ENCODE results near the gene ZSCAN31.

The ZSCAN31 gene

DNA sequence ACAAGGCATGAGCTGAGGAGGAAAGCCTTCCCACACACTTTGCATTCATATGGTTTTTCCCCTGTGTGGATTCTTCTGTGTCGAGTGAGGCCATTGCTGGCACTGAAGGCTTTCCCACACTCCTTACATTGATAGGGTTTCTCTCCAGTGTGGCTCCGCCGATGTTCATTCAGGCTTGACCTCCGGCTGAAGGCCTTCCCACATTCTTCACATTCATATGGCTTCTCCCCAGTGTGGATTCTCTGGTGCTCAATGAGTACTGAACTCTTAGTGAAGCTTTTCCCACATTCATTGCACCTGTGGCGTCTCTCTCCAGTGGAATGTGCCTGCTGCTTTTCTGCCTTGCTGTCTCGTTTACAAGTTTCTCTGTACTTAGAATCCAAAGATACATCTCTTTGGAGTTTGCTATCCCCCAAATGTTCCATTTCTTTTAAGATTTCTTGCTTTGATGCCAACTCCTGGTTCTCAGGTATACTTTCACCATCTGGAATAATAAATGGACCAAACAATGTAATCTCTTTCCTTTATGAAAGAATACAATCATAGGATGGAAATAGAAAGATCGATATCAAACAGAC, 9.5 kb downstream of the ZSCAN31 start:
- TF ChIP-seq, protein P1, sequence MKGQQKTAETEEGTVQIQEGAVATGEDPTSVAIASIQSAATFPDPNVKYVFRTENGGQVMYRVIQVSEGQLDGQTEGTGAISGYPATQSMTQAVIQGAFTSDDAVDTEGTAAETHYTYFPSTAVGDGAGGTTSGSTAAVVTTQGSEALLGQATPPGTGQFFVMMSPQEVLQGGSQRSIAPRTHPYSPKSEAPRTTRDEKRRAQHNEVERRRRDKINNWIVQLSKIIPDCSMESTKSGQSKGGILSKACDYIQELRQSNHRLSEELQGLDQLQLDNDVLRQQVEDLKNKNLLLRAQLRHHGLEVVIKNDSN (IDR thresholded peaks at IDR 0.05) = no peak
- TF ChIP-seq TCF12 (IDR thresholded peaks at IDR 0.05; ENCODE audit: low read depth) = no peak

DNA sequence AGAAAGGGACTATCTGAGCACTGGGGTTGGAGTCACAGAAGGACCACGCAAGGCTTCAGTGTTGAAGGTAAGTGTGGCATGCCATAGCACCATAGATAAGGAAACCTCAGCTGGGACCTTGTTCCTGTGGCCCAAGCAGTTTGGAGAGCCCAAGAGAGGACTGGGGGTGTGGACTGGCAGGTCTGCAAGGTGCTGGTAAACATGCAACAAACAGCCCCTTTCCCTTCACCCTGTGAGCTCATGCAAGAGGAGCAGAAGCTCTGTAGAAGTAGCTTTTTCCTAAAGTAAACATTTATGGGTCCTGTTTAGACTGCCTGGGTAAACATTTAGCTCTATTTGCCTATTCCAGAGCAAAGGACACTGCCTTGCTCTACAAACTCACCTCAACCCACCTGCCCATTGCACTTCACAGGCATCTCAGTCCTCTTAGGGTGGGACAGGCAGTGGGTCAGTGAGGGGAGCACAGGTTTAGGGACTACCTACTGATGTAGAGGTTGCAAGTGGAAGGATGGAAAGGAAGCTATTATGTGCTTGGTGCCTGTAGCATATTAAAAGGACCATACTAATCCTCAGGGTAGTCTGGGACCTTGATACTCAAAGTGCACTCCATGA, 12.0 kb downstream of the ZSCAN31 start:
- TF ChIP-seq TCF12 (IDR thresholded peaks at IDR 0.05; ENCODE audit: low read depth) = no peak
- no peak for TF ChIP-seq YY1 (IDR thresholded peaks at IDR 0.05; ENCODE audit: low read depth)
- TF ChIP-seq FOXM1 (IDR thresholded peaks at IDR 0.05; ENCODE audit: borderline replicate concordance, low read depth) = no peak
- TF ChIP-seq, protein P2, sequence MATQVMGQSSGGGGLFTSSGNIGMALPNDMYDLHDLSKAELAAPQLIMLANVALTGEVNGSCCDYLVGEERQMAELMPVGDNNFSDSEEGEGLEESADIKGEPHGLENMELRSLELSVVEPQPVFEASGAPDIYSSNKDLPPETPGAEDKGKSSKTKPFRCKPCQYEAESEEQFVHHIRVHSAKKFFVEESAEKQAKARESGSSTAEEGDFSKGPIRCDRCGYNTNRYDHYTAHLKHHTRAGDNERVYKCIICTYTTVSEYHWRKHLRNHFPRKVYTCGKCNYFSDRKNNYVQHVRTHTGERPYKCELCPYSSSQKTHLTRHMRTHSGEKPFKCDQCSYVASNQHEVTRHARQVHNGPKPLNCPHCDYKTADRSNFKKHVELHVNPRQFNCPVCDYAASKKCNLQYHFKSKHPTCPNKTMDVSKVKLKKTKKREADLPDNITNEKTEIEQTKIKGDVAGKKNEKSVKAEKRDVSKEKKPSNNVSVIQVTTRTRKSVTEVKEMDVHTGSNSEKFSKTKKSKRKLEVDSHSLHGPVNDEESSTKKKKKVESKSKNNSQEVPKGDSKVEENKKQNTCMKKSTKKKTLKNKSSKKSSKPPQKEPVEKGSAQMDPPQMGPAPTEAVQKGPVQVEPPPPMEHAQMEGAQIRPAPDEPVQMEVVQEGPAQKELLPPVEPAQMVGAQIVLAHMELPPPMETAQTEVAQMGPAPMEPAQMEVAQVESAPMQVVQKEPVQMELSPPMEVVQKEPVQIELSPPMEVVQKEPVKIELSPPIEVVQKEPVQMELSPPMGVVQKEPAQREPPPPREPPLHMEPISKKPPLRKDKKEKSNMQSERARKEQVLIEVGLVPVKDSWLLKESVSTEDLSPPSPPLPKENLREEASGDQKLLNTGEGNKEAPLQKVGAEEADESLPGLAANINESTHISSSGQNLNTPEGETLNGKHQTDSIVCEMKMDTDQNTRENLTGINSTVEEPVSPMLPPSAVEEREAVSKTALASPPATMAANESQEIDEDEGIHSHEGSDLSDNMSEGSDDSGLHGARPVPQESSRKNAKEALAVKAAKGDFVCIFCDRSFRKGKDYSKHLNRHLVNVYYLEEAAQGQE (IDR thresholded peaks at IDR 0.05; ENCODE audit: low read depth) = no peak
- TF ChIP-seq, protein P1 (IDR thresholded peaks at IDR 0.05) = no peak
- TF ChIP-seq CREB1 (IDR thresholded peaks at IDR 0.05; ENCODE audit: low read depth) = no peak
- no peak for TF ChIP-seq TAF1 (IDR thresholded peaks at IDR 0.05; ENCODE audit: low read depth)
- TF ChIP-seq, protein P3, sequence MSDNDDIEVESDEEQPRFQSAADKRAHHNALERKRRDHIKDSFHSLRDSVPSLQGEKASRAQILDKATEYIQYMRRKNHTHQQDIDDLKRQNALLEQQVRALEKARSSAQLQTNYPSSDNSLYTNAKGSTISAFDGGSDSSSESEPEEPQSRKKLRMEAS (IDR thresholded peaks at IDR 0.05) = no peak
- no peak for TF ChIP-seq EGR1 (IDR thresholded peaks at IDR 0.05)
- TF ChIP-seq ZBTB7A (IDR thresholded peaks at IDR 0.05; ENCODE audit: low read depth) = no peak
- TF ChIP-seq TEAD4 (IDR thresholded peaks at IDR 0.05) = no peak
- no peak for TF ChIP-seq RAD21 (IDR thresholded peaks at IDR 0.05; ENCODE audit: low read depth)
- TF ChIP-seq NFIC (IDR thresholded peaks at IDR 0.05) = no peak
- TF ChIP-seq CEBPB (IDR thresholded peaks at IDR 0.05) = no peak

DNA sequence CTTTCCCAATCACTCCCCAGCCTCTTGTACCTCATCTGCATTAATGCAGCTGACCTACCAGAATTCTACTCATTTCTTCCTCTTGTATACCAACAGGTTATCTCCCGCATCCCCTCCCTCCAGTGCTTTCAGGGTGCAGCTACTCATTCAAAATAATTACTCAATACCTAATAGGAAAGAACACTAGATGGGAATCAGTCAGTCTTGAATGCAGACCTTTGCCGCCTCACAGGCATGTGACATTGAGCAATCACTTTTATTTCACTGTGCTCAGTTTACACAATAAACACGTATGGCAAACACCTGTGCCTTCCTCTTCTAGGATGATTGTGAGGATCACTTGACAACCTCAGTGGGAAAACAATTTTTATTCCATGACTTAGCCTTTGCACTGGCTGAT, 13.3 kb downstream of the ZSCAN31 start:
- TF ChIP-seq EGR1 (IDR thresholded peaks at IDR 0.05) (no peak), ZBTB7A (IDR thresholded peaks at IDR 0.05; ENCODE audit: low read depth) (no peak), FOXM1 (IDR thresholded peaks at IDR 0.05; ENCODE audit: borderline replicate concordance, low read depth) (no peak), YY1 (IDR thresholded peaks at IDR 0.05; ENCODE audit: low read depth) (no peak), EP300 (IDR thresholded peaks at IDR 0.05; ENCODE audit: borderline replicate concordance) (no peak), RAD21 (IDR thresholded peaks at IDR 0.05; ENCODE audit: low read depth) (no peak), CEBPB (IDR thresholded peaks at IDR 0.05) (no peak), TEAD4 (IDR thresholded peaks at IDR 0.05) (no peak), NFIC (IDR thresholded peaks at IDR 0.05) (no peak), TAF1 (IDR thresholded peaks at IDR 0.05; ENCODE audit: low read depth) (no peak), CREB1 (IDR thresholded peaks at IDR 0.05; ENCODE audit: low read depth) (no peak), TCF12 (IDR thresholded peaks at IDR 0.05; ENCODE audit: low read depth) (no peak)
- TF ChIP-seq, protein P3 (IDR thresholded peaks at IDR 0.05) = no peak
- TF ChIP-seq, protein P2 (IDR thresholded peaks at IDR 0.05; ENCODE audit: low read depth) = no peak
- TF ChIP-seq, protein P1 (IDR thresholded peaks at IDR 0.05) = no peak

DNA sequence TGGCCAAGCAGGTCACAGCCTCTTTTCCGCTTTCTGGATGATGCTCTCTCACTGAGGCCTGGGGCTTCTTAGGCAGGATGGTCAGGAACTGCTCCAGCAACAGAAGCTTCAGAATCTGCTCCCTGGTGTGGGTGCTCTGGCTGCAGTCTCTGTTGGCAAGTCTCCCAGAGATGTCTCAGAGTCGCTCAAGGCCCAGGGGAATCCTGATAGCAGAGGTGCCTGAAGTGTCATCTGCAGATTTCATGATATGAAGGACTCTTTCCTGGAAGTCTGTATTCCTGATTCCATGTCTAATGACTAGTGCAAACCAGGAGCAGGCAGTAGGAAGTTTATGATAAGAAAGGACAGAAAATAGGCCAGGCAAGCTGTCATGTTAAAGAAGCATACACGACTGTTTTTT, 20.3 kb downstream of the ZSCAN31 start:
- TF ChIP-seq TCF12 (IDR thresholded peaks at IDR 0.05; ENCODE audit: low read depth) (no peak), EP300 (IDR thresholded peaks at IDR 0.05; ENCODE audit: borderline replicate concordance) (no peak), NFIC (IDR thresholded peaks at IDR 0.05) (no peak), FOXM1 (IDR thresholded peaks at IDR 0.05; ENCODE audit: borderline replicate concordance, low read depth) (no peak), YY1 (IDR thresholded peaks at IDR 0.05; ENCODE audit: low read depth) (no peak), RAD21 (IDR thresholded peaks at IDR 0.05; ENCODE audit: low read depth) (no peak), ZBTB7A (IDR thresholded peaks at IDR 0.05; ENCODE audit: low read depth) (no peak), CREB1 (IDR thresholded peaks at IDR 0.05; ENCODE audit: low read depth) (no peak), TAF1 (IDR thresholded peaks at IDR 0.05; ENCODE audit: low read depth) (no peak), TEAD4 (IDR thresholded peaks at IDR 0.05) (no peak), CEBPB (IDR thresholded peaks at IDR 0.05) (no peak), EGR1 (IDR thresholded peaks at IDR 0.05) (no peak)
- TF ChIP-seq, protein P2 (IDR thresholded peaks at IDR 0.05; ENCODE audit: low read depth) = no peak
- TF ChIP-seq, protein P3 (IDR thresholded peaks at IDR 0.05) = no peak
- TF ChIP-seq, protein P1 (IDR thresholded peaks at IDR 0.05) = no peak

Measured in Ishikawa (cell line).